Thyroid gland (tissue), 4 donors: ENCODE measurements around the gene RAB27A. TPM values are rescaled to one million over a fixed set of nuclear protein-coding genes. Genes with fewer than 3 reads are reported as not detected.
"Not testable (repeated sequence)": the region's sequence is repeated elsewhere in the genome, so short reads cannot be mapped to it uniquely, and the experiment has no call there.

Source experiments
- DNase-seq, 2 donors: peaks; one replicate each; pipeline ENCODE4 v3.0.0-alpha.2; 2019
- H3K27ac ChIP-seq, 3 donors: fragments of 200-600 bp; sonication (generic); 1 replicate in 2 of 3; 2 replicates in 1 of 3; pipeline ENCODE4 v1.5.1; 2016 to 2019; ENCODE audit warnings: mild to moderate bottlenecking in 1 of 3, moderate library complexity in 1 of 3
- H3K27me3 ChIP-seq: fragments of 200-600 bp; sonication (generic); one replicate; pipeline ENCODE4 v1.5.1; 2019
- H3K36me3 ChIP-seq, 2 donors: fragments of 200-600 bp; sonication (generic); one replicate each; pipeline ENCODE4 v1.5.1; 2016 to 2019
- H3K4me1 ChIP-seq, 2 donors: fragments of 200-600 bp; sonication (generic); one replicate each; pipeline ENCODE4 v1.5.1; 2017 to 2019
- H3K4me3 ChIP-seq, 3 donors: fragments of 200-600 bp; sonication (generic); replicated peaks in 1 of 3; 1 replicate in 2 of 3; 2 replicates in 1 of 3; pipeline ENCODE4 v1.5.1; 2016; ENCODE audit warnings: mild to moderate bottlenecking in 1 of 3
- H3K9me3 ChIP-seq: fragments of 200-600 bp; sonication (generic); one replicate; pipeline ENCODE4 v1.5.1; 2017
- POLR2A ChIP-seq, 2 donors: fragments of 450-650 bp; IDR thresholded peaks; one replicate each; pipeline ENCODE4 v1.6.1; 2017; ENCODE audit warnings: antibody characterized with exemption in 2 of 2, mild to moderate bottlenecking in 2 of 2, moderate library complexity in 1 of 2
- WGBS, 2 donors: methylation state at CpG; one replicate each; pipeline ENCODE4 v1.1.5; 2017; 5-methylcytosine and 5-hydroxymethylcytosine counted together
- intact Hi-C: fragments of 100-400 bp; cut with DNase I; formaldehyde crosslinking; loops from one replicate; pipeline ENCODE4 v1.15.1; 2023
- total RNA-seq, 4 donors: library from RNA; depleted of rRNA; stranded (reverse); fragments of >200 nt; gene quantifications; one replicate each; pipeline ENCODE4 v1.2.3, GENCODE V29; 2016
- TF ChIP-seq, protein P1 (sequence below), 6 experiments: fragments of 200-600 bp in 3 of 6; fragments of 450-650 bp in 3 of 6; sonication (generic) in 3 of 6; IDR thresholded peaks; one replicate each; pipeline ENCODE4 v1.5.1; 2016 to 2019; ENCODE audit warnings: antibody characterized with exemption in 6 of 6, mild to moderate bottlenecking in 2 of 6, inconsistent platforms in 1 of 6, moderate library complexity in 1 of 6

Gene RAB27A
- total RNA-seq, 4 donors from 2014 or later, result 14.7 to 35.6 (median 26.4) TPM

DNA sequence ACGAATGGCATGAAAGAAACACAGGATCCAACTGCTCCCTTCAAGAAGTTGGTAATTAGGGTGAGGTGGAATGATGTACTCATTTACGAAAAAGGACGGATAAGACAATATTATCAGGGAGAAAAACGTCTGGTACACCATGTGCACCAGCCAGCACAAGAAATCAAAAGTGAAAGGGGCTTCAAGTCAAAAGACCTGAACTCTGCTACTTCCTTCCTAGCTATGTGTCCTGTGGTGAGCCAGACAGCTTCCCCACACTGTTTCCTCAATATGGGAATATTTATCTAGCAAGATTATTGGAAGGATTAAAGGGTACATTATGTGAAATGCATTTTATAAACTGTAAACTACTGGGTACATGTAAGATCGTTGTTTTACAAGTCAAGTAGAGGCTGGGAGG is 33.9 kb downstream of the RAB27A start:
- Histone ChIP-seq H3K9me3 (no peaks in the 10 kb centered on the region), H3K4me3 (no peak overlapping the region), H3K36me3 (no peaks in the 10 kb centered on the region), H3K27ac (no peak overlapping the region), H3K27me3 (no peaks in the 10 kb centered on the region), H3K4me1 (peaks cover 6 to 10% of the 10 kb centered on the region in 2 donors)
- TF ChIP-seq, protein P1, sequence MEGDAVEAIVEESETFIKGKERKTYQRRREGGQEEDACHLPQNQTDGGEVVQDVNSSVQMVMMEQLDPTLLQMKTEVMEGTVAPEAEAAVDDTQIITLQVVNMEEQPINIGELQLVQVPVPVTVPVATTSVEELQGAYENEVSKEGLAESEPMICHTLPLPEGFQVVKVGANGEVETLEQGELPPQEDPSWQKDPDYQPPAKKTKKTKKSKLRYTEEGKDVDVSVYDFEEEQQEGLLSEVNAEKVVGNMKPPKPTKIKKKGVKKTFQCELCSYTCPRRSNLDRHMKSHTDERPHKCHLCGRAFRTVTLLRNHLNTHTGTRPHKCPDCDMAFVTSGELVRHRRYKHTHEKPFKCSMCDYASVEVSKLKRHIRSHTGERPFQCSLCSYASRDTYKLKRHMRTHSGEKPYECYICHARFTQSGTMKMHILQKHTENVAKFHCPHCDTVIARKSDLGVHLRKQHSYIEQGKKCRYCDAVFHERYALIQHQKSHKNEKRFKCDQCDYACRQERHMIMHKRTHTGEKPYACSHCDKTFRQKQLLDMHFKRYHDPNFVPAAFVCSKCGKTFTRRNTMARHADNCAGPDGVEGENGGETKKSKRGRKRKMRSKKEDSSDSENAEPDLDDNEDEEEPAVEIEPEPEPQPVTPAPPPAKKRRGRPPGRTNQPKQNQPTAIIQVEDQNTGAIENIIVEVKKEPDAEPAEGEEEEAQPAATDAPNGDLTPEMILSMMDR (IDR thresholded peaks at IDR 0.05), result no peak
- TF ChIP-seq POLR2A (IDR thresholded peaks at IDR 0.05), result no peak
- intact Hi-C loops, result no loop called here
- WGBS, 2 donors, result 72 to 75% methylated on average over 5 of the region's 5 CpGs
- DNase-seq, result no peak

DNA sequence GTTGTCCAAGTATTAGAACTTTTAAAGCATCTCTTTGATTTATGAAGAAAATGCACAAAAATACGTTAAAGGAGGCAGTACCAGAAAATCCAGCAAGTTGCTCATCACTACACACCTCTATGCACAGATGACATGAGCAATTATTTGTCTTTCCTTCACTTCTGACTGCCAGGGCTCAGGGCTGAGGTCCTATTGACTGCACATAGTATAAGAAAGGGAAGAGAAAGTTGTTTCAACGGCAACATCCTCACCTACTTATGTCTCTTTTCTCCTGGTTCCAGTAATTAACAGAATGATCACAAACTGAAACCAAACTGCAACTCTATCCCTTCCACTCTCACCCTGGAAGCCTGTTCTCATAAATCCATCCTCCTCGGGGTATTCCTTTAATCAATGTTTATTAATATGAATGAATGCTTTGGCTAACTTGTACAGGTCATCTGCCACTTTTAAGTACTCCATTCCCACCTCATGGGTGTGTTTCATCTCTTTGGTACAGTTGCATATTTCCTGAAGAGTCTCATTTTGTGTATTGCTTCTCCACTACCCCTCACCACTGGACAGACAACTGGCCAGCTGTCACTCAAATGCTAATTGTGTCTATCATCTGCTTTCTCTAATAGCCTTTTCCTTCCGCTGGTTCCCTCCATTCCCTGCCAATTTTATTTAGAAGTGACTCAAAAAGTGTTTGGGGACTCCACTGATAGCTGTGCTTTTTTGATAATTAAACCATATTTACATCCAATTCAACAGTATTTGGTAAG is 34.5 kb downstream of the RAB27A start:
- no peak for DNase-seq
- intact Hi-C loops, result no loop called here
- WGBS, 2 donors, result 70 to 83% methylated on average over 4 of the region's 4 CpGs
- Histone ChIP-seq H3K4me3 (no peak overlapping the region), H3K27ac (no peak overlapping the region), H3K36me3 (no peaks in the 10 kb centered on the region), H3K9me3 (no peaks in the 10 kb centered on the region), H3K27me3 (no peaks in the 10 kb centered on the region), H3K4me1 (peaks cover 6 to 10% of the 10 kb centered on the region in 2 donors)
- no peak for TF ChIP-seq POLR2A (IDR thresholded peaks at IDR 0.05)
- TF ChIP-seq, protein P1 (IDR thresholded peaks at IDR 0.05), result no peak

DNA sequence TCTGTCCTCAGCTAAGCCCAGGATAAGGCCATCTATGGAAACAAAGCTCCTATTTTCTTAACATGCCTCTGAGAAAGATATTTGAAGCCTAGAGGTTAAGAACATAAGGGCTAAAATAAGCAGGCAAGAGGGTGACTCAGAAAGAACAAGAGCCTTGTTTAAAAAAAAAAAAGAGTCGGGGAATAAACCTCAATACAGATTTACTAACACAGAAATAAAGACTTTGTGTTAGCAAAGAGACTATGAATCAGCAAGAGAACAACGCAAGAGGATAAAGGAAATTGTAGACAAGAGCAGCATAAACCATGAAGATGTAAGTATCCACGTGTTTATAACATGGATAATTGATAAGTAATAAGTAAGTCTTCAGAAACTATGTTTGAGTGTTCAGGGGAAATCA is 36.0 kb downstream of the RAB27A start:
- Histone ChIP-seq H3K9me3 (no peaks in the 10 kb centered on the region), H3K27me3 (no peaks in the 10 kb centered on the region), H3K27ac (no peak overlapping the region), H3K4me1 (peaks cover 6 to 10% of the 10 kb centered on the region in 2 donors), H3K36me3 (no peaks in the 10 kb centered on the region), H3K4me3 (no peak overlapping the region)
- WGBS, 2 donors, result 56 to 67% methylated on average over 3 of the region's 3 CpGs
- TF ChIP-seq POLR2A (IDR thresholded peaks at IDR 0.05), result no peak
- TF ChIP-seq, protein P1 (IDR thresholded peaks at IDR 0.05), result no peak
- no peak for DNase-seq
- intact Hi-C loops, result no loop called here

DNA sequence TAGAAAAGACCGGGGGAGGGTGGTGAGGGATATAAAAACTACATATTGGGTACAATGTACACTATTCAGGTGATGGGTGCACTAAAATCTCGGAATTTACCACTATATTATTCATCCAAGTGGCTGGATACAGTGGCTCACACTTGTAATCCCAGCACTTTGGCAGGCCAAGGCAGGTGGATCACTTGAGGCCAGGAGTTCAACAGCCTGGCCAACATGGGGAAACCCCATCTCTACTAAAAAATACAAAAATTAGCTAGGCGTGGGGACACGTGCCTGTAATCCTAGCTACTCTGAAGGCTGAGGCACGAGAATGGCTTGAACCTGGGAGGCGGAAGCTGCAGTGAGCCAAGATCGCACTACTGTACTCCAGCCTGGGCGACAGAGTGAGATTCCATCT is 37.4 kb downstream of the RAB27A start:
- intact Hi-C loops, H3K9me3 ChIP-seq, H3K27me3 ChIP-seq, H3K27ac ChIP-seq, H3K36me3 ChIP-seq, DNase-seq, H3K4me3 ChIP-seq: not testable (repeated sequence)
- WGBS, 2 donors, result 93 to 96% methylated on average over 8 of the region's 8 CpGs
- H3K4me1 ChIP-seq, result peaks cover 6 to 10% of the 10 kb centered on the region in 2 donors

DNA sequence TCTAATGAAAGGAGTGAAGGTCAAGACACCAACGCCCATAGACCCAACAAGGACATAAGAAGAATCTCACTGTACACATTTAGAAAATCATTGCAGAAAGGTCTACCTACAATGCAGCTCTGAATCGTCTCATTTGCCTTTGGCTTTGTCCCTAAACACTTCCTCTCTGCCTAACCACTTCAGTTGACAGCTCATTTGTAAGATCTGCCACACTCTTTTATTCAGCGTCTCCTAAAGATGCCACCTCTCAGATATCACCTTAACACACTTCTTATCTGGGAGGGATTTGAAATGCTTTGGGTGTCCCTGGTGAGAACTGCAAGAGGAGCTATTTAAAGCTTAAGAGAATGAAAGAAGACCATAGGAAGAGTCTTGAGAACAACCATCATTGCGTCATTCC is 38.7 kb downstream of the RAB27A start:
- TF ChIP-seq, protein P1 (IDR thresholded peaks at IDR 0.05), result no peak
- TF ChIP-seq POLR2A (IDR thresholded peaks at IDR 0.05), result no peak
- no peaks in the 10 kb centered on the region for H3K9me3 ChIP-seq
- H3K27ac ChIP-seq, result no peak overlapping the region
- DNase-seq, result no peak
- no peaks in the 10 kb centered on the region for H3K36me3 ChIP-seq
- 77 to 88% methylated on average over 4 of the region's 4 CpGs for WGBS, 2 donors
- peaks cover 6 to 7% of the 10 kb centered on the region in 2 donors for H3K4me1 ChIP-seq
- intact Hi-C loops, result no loop called here
- H3K27me3 ChIP-seq, result no peaks in the 10 kb centered on the region
- no peak overlapping the region for H3K4me3 ChIP-seq
